NCI-H187 treated with DMSO at 0.1 percent for 48 hours (cell line): Measurements from ENCODE around the gene CARHSP1.
"Not testable (repeated sequence)": the region's sequence is repeated elsewhere in the genome, so short reads cannot be mapped to it uniquely, and the experiment has no call there.

Source experiments
- DNase-seq: peaks from one replicate; lab custom pipeline; 2025; lab: John Stamatoyannopoulos, UW

CARHSP1 gene

GRCh38 chr16:8872071-8872470 lies 3.3 kb upstream of the CARHSP1 start:
- DNase-seq = no peak

- not testable (repeated sequence) for DNase-seq
Measured at GRCh38 chr16:8869988-8870241, 1.1 kb upstream of the CARHSP1 start.

DNA sequence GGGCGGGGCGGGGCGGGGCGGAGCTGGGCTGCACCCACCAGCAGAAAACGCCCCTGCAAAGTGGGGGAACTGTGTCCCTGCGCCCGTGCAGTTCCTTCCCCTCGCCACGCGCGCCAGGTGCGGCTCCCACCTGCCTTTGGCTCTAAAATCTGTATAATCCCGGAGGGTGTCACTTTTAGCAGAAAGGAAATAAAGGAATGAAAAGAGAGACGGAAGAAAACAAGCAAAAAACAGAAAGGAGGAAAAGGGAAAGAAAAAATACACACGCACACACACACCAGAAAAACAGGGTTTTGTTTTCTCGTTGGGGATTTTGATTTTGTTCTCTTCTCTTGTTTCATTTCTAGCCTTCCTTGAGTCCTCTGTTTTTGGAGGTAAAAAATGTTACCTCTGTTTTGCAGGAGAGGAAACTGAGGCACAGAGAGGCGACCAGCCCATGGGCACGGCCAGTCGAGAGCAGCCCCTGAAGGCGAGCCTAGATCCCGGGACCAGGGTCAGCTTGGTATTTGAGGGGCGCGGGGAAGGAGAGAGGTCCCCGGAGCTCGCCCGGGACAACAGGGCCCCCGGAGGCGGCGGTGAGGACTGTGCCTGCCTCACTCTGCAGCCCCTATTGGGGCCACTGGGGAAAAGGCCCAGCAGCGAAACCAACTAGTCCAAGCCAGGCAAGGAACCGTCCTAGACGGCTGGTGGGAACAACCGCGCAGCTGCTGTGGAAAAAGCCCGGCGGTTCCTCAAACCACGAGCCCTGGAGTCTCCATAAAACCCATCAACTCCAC lies 594 bp upstream of the CARHSP1 start:
- no peak for DNase-seq

- no peak for DNase-seq
Measured at GRCh38 chr16:8867932-8868415, 832 bp downstream of the CARHSP1 start.

DNA sequence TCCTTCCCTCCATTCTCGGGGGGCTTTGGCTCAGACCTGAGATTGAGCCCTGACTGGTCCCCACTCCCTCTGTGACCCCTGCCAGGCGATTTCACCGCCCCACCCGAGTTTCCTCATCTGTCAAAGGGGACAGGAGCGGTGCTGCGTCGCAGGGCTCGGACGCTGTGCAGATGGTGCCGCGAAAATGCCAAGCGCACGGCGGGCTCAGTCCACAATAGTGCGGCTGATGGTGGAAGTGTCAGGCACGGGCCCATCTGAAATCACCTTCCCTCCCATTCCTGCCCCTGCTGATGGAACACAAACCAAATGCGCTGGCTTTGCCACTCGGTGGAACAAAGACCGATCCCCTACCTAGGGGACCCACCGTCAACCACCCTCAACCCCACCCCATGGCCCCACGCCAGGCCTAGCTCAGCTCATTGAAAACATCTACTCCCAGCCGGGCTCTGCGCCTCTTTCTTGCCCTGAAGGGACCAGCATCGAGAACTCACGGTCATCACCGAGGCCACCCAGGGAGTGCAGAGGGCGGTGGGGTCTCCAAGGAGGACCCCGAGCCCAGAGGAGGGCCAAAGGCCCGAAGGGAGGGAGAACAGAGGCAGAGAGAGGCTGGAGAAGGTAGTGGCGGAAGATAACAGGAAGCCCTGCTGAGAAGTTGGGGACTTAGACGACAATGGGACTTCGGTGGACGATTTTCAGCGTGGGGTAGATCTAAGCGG lies 1.4 kb downstream of the CARHSP1 start:
- no peak for DNase-seq

- no peak for DNase-seq
Measured at GRCh38 chr16:8866884-8867215, 2.0 kb downstream of the CARHSP1 start.

DNA sequence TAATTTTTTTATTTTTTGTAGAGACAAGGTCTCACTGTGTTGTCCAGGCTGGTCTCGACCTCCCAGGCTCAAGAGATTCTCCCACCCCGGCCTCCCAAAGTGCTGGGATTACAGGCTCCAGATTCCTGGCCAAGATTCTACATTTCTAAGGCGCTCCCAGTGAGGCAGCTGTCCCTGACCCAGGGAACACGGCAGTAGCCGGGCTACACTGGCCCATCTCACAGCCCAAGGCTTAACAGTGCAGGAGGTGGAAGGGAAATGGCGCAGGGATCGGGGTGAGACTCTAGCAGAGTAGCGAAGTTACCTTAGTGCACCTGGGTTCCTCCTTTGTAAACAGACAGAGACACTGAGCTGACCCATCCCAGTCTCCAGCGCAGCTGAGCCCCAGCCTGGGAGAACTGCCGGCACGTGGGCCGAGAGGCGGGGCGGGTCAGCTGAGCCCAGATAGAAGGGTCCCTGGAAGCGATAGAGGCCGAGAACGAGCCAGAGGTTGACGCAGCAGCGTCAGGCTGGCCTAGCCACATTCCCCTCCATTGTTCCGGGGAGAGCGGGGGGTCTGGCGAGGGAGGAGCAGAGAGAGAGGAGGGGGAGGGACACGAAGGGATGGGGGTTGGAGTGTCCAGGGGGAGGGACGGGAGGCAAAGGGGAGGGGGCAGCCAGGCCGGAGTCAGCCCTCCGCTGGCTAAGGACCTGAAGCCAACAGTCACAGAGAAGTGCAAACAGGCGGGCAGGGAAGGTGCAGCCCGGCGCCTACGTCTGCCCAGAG lies 2.5 kb downstream of the CARHSP1 start:
- no peak for DNase-seq

GRCh38 chr16:8865145-8865882 lies 3.5 kb downstream of the CARHSP1 start:
- DNase-seq = no peak

- no peak for DNase-seq
Measured at GRCh38 chr16:8864480-8865110, 4.2 kb downstream of the CARHSP1 start.

DNA sequence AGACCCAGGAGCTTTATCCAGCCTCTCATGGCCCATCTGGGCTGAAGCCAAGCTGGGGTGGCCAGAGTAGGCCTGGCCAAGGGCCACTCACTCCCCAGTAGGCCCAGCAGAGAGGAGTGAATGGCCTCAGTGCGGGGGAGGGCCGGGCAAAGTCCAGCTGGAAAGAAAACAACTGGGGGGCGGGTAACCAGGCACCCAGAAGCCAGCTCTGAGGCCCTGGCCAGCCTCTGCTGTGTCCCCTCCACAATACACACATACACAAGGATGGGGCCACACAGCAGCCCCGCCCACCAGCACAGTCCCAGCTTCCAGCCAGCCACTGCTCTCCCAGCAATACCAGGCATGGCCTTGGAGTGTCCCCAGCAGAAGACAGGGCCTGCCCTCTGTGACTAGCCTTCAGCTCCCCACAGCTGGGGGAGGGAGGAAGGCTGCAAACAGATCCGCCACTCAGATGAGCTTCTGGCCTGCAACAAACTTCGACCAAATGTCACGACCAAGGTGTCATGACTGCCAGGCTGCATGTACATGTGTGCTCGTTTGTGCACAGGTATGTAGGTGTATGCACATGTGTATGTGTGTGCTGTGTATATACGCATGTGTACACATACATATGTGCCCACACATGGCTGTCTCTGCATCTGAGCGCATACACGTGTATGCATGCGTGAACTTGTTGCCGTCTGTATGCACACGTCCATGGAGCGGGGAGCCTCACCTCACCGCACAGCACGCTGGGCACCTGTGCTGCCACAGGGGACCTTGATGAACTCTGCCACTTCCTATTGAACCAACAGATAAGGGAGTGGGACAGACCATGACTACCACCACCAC lies 5.0 kb downstream of the CARHSP1 start:
- DNase-seq = no peak

DNA sequence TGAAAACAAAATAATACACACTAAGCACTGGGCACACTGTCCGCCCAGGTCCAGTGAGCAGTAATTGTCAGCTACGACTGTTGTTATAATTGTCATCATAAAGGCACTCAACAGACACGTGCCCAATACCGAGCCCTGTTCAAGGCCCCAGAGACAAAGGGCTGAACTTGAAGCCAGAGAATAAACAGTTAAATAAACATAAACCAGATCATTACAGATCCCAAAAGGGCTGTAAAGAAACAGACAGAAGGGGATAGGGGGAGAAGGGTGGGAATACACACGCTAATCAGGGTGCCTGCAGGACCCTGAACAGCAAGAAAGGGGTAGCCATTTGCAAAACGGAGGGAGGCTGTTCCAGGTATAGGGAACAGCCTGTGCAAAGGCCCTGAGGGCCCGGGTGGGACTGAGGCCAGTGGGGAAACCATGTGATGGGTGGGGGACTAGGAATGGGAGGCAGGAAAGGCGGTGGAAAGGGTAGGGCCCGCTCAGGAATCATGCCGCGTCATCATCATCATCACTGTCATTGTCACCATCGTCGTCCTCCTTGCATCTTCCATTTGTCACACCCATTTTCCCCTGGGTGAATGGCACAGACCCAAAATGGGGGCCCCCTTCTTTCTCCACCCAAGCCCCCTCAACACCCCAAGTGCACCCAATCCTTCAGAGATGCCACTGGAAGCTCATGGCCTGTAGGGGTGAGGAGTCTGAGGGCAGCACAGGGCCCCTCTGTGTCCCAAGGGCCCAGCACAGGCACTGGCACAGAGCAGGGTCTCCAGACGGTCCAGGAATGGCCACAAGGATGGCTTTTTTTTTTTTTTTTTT lies 6.3 kb downstream of the CARHSP1 start:
- DNase-seq = no peak

- DNase-seq = no peak
Measured at GRCh38 chr16:8861563-8862308, 7.1 kb downstream of the CARHSP1 start.

- DNase-seq = no peak
Measured at GRCh38 chr16:8859913-8860881, 8.6 kb downstream of the CARHSP1 start.

GRCh38 chr16:8858994-8859912 lies 9.6 kb downstream of the CARHSP1 start:
- DNase-seq = no peak

DNA sequence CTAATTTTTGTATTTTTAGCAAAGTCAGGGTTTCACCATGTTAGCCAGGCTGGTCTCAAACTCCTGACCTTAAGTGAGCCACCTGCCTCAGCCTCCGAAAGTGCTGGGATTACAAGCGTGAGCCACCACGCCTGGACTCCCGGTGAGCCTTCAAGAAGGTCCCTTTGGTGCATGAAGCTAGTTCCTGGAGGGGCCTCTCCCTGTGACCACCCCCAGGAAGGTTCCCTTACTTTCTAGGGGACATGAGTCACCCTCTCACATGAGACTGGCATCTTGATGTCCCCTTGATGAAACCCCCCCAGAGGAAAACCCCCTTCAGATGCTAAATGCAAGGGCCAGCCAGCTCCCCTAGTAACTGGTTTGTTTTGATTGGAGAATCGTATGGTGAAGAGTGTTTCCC lies 12.8 kb downstream of the CARHSP1 start:
- no peak for DNase-seq

- no peak for DNase-seq
Measured at GRCh38 chr16:8855051-8855786, 13.6 kb downstream of the CARHSP1 start.
